SW480 (cell line): ENCODE measurements around the gene PHOSPHO2.
A peak's percentile ranks its signal among the peaks of the same experiment; 100 is the strongest.

ENCODE experiments used
- DNase-seq: peaks from one replicate; pipeline ENCODE4 v3.0.0-alpha.2; 2016; ENCODE audit warnings: low spot score

PHOSPHO2 gene

GRCh38 chr2:169694113-169694893 is at the start of gene PHOSPHO2, which contains the start of gene CFAP210:
TSS of gene PHOSPHO2 (plus strand) at chr2:169694469. CDS start at chr2:169700972, 6,503 bp downstream.
TSS of gene CFAP210 (minus strand) at chr2:169694405. CDS start at chr2:169694327, 78 bp downstream.
- DNase-seq: peak; percentile 96

- no peak for DNase-seq
Measured at GRCh38 chr2:169647496-169647895, 46.8 kb upstream of the PHOSPHO2 start.

- DNase-seq: no peak
Measured at GRCh38 chr2:169649278-169649677, 45.0 kb upstream of the PHOSPHO2 start.

- DNase-seq: peak; percentile 8
Measured at GRCh38 chr2:169653636-169654035, 40.6 kb upstream of the PHOSPHO2 start.

GRCh38 chr2:169656164-169656563 is 38.1 kb upstream of the PHOSPHO2 start:
- DNase-seq: no peak

GRCh38 chr2:169658877-169659276 is 35.4 kb upstream of the PHOSPHO2 start:
- no peak for DNase-seq

GRCh38 chr2:169659320-169659719 is 34.9 kb upstream of the PHOSPHO2 start:
- no peak for DNase-seq

- DNase-seq: no peak
Measured at GRCh38 chr2:169661265-169661664, 33.0 kb upstream of the PHOSPHO2 start.

- DNase-seq: no peak
Measured at GRCh38 chr2:169662744-169663143, 31.5 kb upstream of the PHOSPHO2 start.

- no peak for DNase-seq
Measured at GRCh38 chr2:169663247-169663646, 31.0 kb upstream of the PHOSPHO2 start.

GRCh38 chr2:169664600-169664977 is 29.7 kb upstream of the PHOSPHO2 start:
- no peak for DNase-seq

GRCh38 chr2:169664978-169665930 is 29.0 kb upstream of the PHOSPHO2 start:
- no peak for DNase-seq

- no peak for DNase-seq
Measured at GRCh38 chr2:169667583-169667982, 26.7 kb upstream of the PHOSPHO2 start.

- DNase-seq: peak; percentile 11
Measured at GRCh38 chr2:169670215-169670651, 24.0 kb upstream of the PHOSPHO2 start.

- DNase-seq: no peak
Measured at GRCh38 chr2:169670937-169671336, 23.3 kb upstream of the PHOSPHO2 start.

- no peak for DNase-seq
Measured at GRCh38 chr2:169672406-169672805, 21.9 kb upstream of the PHOSPHO2 start.

GRCh38 chr2:169673106-169673505 is 21.2 kb upstream of the PHOSPHO2 start:
- DNase-seq: no peak

GRCh38 chr2:169673921-169674320 is 20.3 kb upstream of the PHOSPHO2 start:
- DNase-seq: no peak

GRCh38 chr2:169676357-169676756 is 17.9 kb upstream of the PHOSPHO2 start:
- no peak for DNase-seq

GRCh38 chr2:169676850-169677249 is 17.4 kb upstream of the PHOSPHO2 start:
- DNase-seq: no peak

- no peak for DNase-seq
Measured at GRCh38 chr2:169683054-169683424, 11.2 kb upstream of the PHOSPHO2 start.

GRCh38 chr2:169683425-169684134 is 10.7 kb upstream of the PHOSPHO2 start:
- no peak for DNase-seq
